Breast epithelium (tissue), 4 donors: ENCODE measurements around the gene ELANE. TPM values are rescaled to one million over a fixed set of nuclear protein-coding genes. Genes with fewer than 3 reads are reported as not detected.

Source experiments
- DNase-seq, 2 donors: peaks; one replicate each; pipeline ENCODE4 v3.0.0-alpha.2; 2019; ENCODE audit warnings: low spot score in 2 of 2
- H3K27ac ChIP-seq, 2 donors: fragments of 200-600 bp; sonication (generic) in 1 of 2; one replicate each; pipeline ENCODE4 v1.5.1; 2016 to 2019; ENCODE audit warnings: mild to moderate bottlenecking in 1 of 2
- H3K27me3 ChIP-seq, 2 donors: fragments of 200-600 bp; sonication (generic) in 1 of 2; one replicate each; pipeline versions ENCODE4 v1.5.1 to v1.6.0; 2017 to 2019; ENCODE audit warnings: control low read depth in 1 of 2, mild to moderate bottlenecking in 1 of 2
- H3K36me3 ChIP-seq: fragments of 200-600 bp; one replicate; pipeline ENCODE4 v1.5.1; 2019
- H3K4me1 ChIP-seq, 2 donors: fragments of 200-600 bp; sonication (generic); one replicate each; pipeline ENCODE4 v1.5.1; 2016 to 2019; ENCODE audit warnings: control low read depth in 1 of 2
- H3K4me3 ChIP-seq, 3 donors: fragments of 200-600 bp; sonication (generic); 1 replicate in 2 of 3; 2 replicates in 1 of 3; pipeline ENCODE4 v1.5.1; 2016 to 2019; ENCODE audit warnings: mild to moderate bottlenecking in 3 of 3, moderate library complexity in 2 of 3
- H3K9me3 ChIP-seq, 2 donors: fragments of 200-600 bp; sonication (generic) in 1 of 2; one replicate each; pipeline ENCODE4 v1.5.1; 2016 to 2019; ENCODE audit warnings: control low read depth in 1 of 2
- POLR2A ChIP-seq: fragments of 450-650 bp; IDR thresholded peaks from one replicate; pipeline ENCODE4 v1.6.1; 2016; ENCODE audit warnings: antibody characterized with exemption, mild to moderate bottlenecking, moderate library complexity
- POLR2AphosphoS5 ChIP-seq, 3 donors: sonication (generic); formaldehyde crosslinking; IDR thresholded peaks; one replicate each; pipeline ENCODE4 v1.6.1; 2017; ENCODE audit warnings: antibody characterized with exemption in 3 of 3
- intact Hi-C: fragments of 100-400 bp; cut with DNase I; formaldehyde crosslinking; loops from one replicate; pipeline ENCODE4 v1.15.1; 2023; ENCODE audit warnings: low total_unique reads
- total RNA-seq, 3 donors: library from RNA; depleted of rRNA; stranded (reverse); fragments of >200 nt; gene quantifications; one replicate each; pipeline ENCODE4 v1.1.0, GENCODE V29; 2016
- TF ChIP-seq, protein P1 (sequence below), 3 donors: fragments of 450-650 bp; IDR thresholded peaks; one replicate each; pipeline ENCODE4 v1.5.1; 2016 to 2017; ENCODE audit warnings: antibody characterized with exemption in 3 of 3, mild to moderate bottlenecking in 3 of 3, moderate library complexity in 3 of 3

ELANE gene
- total RNA-seq, 3 donors from 2014 or later: 0.98 to 5.0 (median 1.0) TPM

DNA sequence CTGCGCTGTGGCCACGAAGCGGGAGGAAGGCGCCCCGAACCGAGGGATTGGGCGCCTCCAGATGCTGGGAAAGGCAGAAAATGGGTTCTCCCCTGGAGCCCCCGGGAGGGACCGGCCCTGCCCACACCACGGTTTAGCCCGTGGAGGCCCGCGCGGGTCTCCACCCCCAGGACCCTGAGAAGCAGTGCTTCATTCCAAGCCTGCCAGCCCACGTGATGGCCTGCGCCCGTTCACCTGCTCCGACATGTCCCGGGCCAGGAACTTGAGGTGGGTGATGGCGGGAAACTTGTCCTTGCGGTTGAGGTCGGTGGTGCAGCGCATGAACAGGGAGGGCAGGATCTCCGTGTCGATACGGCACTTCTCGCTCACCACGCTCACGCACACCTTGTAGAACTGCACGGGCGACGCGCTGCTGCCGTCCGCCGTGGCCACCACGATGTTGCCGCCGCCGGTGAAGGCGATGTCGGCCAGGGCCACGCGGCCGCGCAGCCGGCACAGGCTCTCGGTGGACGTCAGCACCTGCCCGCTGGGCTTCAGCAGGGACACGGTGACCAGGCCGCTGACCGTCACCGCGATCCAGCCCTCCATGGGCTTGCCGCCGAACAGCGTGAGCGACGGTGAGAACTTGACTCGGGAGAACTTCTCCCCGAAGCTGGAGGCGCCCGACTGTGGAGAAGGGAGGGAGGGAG lies 33.6 kb downstream of the ELANE start:
- DNase-seq: no peak

GRCh38 chr19:887072-887471 lies 35.0 kb downstream of the ELANE start:
- DNase-seq: no peak

More for the DNA sequence above, 33.6 kb downstream of the ELANE start:
- Histone ChIP-seq H3K27me3 (no peaks in the 10 kb centered on the region), H3K4me1 (no peaks in the 10 kb centered on the region), H3K27ac (no peak overlapping the region), H3K36me3 (no peaks in the 10 kb centered on the region), H3K9me3 (no peaks in the 10 kb centered on the region), H3K4me3 (no peak overlapping the region)
- intact Hi-C loops: no loop called here
- TF ChIP-seq, protein P1, sequence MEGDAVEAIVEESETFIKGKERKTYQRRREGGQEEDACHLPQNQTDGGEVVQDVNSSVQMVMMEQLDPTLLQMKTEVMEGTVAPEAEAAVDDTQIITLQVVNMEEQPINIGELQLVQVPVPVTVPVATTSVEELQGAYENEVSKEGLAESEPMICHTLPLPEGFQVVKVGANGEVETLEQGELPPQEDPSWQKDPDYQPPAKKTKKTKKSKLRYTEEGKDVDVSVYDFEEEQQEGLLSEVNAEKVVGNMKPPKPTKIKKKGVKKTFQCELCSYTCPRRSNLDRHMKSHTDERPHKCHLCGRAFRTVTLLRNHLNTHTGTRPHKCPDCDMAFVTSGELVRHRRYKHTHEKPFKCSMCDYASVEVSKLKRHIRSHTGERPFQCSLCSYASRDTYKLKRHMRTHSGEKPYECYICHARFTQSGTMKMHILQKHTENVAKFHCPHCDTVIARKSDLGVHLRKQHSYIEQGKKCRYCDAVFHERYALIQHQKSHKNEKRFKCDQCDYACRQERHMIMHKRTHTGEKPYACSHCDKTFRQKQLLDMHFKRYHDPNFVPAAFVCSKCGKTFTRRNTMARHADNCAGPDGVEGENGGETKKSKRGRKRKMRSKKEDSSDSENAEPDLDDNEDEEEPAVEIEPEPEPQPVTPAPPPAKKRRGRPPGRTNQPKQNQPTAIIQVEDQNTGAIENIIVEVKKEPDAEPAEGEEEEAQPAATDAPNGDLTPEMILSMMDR (IDR thresholded peaks at IDR 0.05): no peak
- TF ChIP-seq POLR2AphosphoS5 (IDR thresholded peaks at IDR 0.05): no peak
- TF ChIP-seq POLR2A: no peak

GRCh38 chr19:887599-887998 lies 35.5 kb downstream of the ELANE start:
- Histone ChIP-seq H3K4me1 (no peaks in the 10 kb centered on the region), H3K27me3 (no peaks in the 10 kb centered on the region), H3K36me3 (no peaks in the 10 kb centered on the region), H3K9me3 (no peaks in the 10 kb centered on the region), H3K4me3 (no peak overlapping the region), H3K27ac (no peak overlapping the region)
- TF ChIP-seq, protein P1 (IDR thresholded peaks at IDR 0.05): no peak
- TF ChIP-seq POLR2AphosphoS5 (IDR thresholded peaks at IDR 0.05) (no peak), POLR2A (no peak)
- DNase-seq: no peak
- intact Hi-C loops: no loop called here

More at GRCh38 chr19:887072-887471, 35.0 kb downstream of the ELANE start:
- TF ChIP-seq POLR2A (no peak), POLR2AphosphoS5 (IDR thresholded peaks at IDR 0.05) (no peak)
- TF ChIP-seq, protein P1 (IDR thresholded peaks at IDR 0.05): no peak
- Histone ChIP-seq H3K27me3 (no peaks in the 10 kb centered on the region), H3K9me3 (no peaks in the 10 kb centered on the region), H3K36me3 (no peaks in the 10 kb centered on the region), H3K4me3 (no peak overlapping the region), H3K27ac (no peak overlapping the region), H3K4me1 (no peaks in the 10 kb centered on the region)
- intact Hi-C loops: no loop called here

GRCh38 chr19:888581-889385 lies 36.7 kb downstream of the ELANE start:
- TF ChIP-seq POLR2AphosphoS5 (IDR thresholded peaks at IDR 0.05) (no peak), POLR2A (no peak)
- TF ChIP-seq, protein P1 (IDR thresholded peaks at IDR 0.05): no peak
- no peaks in the 10 kb centered on the region for H3K36me3 ChIP-seq
- DNase-seq: no peak
- no peaks in the 10 kb centered on the region for H3K27me3 ChIP-seq
- intact Hi-C loops: no loop called here
- H3K4me1 ChIP-seq: no peaks in the 10 kb centered on the region
- H3K27ac ChIP-seq: no peak overlapping the region
- H3K9me3 ChIP-seq: no peaks in the 10 kb centered on the region
- H3K4me3 ChIP-seq: no peak overlapping the region
